Activated CD4-positive, alpha-beta T cell treated with anti-CD3 and anti-CD28 coated beads, Interleukin-2, amount 50 U/mL, for 1 hour (primary cell): Measurements from ENCODE around the gene NEURL4.
A peak's percentile ranks its signal among the peaks of the same experiment; 100 is the strongest.

Experiments used
- DNase-seq: peaks from one replicate; pipeline ENCODE4 v3.0.0-alpha.2; 2020

Gene NEURL4

DNA sequence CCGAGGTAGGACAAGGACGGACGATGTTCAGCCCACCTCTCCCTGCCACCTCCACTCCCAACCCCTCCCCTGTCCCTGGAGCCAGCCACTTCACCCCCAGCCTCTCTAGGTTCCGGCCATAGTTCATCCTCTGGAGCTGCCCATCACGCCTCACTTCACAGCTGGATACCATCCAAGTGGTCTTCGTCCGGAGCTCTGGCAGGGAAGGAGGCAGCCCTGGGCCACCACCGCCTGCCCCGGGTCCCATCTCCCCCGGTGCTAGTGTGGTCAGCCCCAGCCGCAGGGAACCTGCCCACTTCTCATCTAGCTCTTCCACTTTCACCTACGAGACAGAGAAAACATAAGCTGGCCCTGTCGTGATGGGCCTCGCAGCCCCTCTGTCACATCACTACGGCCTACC lies 7.7 kb downstream of the NEURL4 start:
- no peak for DNase-seq

- no peak for DNase-seq
These were observed 10.8 kb downstream of the NEURL4 start for GRCh38 chr17:7318121-7318860.

DNA sequence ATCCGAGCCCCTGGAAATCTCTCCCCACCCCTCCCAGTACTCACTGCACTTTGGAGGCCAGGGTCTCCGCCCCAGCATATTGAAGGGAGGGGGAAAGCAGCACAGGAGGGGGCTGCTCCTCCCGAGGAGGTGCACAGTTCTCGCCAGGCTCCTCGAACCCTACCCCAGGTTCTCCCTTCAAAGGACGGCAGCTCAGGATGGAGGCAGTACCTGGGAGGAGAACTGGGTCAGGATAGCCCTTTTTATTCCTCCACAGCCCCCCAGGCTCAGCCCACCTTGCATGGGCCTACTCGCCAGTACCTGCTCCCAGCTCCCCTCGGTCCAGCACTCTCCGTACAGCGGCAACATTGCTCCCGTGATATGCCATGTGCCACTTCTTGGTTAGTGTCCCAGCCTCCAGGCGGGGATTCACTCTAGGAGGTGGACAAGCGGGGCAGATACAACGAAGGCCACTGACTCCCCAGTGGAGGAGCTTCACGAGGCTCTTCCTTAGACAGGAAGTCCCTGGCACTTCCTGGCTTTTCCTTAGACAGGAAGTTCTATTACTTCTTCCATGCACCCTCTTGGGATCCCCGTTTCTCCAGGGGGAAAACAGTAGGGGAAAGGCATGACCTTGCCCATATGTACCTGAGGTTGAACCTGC lies 11.9 kb downstream of the NEURL4 start:
- no peak for DNase-seq

DNA sequence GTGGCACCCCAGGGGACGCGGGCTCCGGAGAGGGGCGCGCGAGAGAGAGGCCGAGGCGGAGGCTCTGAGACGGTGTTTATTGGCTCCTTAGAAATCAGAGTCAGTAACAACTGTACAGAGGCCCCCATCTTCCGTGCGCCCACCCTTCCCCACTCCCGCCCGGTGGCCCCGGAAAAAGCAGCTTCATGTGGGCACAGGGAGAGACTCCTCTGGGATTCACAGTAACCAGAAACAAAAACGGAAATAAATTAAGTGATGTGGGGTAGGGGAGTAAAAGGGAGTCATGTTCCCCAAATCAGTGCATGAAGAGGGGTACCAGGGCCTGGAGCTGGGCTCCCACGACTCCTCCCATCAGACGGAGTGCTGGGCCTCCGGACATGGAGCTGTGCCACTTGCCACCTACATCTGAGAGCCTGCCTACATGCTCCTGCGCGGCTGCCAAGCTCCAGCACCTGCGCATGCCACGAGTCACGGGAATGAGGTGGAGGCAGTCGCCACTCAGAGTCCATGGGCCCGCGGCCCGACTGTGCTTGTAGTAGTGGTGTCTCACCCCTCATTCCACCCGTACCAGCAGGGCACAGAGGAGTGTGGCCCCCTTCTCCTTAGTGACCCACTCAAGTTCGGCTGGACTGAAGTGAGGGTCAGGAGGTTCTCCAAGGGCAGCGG lies 13.4 kb downstream of the NEURL4 start:
- no peak for DNase-seq

DNA sequence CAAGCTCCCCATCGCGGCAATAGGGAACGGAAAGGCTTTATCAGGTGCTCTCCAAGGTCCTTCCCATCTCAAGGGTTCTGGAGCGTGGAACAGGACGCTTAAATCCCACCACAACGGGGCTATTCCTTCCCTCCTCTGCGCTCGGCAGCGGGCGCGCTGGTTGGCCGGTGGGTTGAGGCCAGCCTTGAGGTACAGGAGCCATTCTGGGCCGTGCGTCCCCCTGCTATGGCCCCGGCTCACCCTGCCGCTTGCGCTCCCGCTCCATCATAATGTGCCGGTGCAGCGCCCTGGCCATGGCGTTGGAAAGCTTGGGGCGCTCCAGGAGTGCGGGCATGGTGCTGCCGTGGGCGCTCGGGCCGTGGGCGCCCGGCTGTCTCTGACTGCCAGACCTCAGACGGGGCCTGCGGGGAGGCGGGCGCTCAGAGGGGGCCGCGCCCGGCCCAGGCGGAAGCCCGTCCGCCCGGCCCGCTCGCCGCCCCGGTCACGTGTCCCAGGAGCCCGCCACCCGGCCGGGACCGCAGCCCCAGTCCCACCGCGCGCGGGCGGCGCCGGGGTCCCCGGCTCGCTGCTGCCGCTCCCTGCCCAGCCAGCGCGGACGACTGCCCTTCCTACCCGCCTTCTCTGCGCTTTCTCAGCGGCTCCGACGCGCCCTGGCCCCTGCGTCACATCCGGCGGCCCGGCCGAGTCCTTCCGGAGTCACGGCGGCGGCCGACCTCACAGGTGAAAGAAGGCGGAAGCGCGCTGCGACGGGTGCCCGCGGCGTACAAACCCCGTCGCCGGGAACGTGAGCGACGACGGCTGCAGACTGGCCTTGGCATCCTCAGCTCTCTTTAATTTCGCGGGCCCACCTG lies 14.2 kb downstream of the NEURL4 start, which contains the start of gene GPS2:
TSS of gene GPS2 (minus strand) at position 642 of the 851 bp plus-strand sequence. CDS start at position 334, 308 bp downstream.
- peak; percentile 94 for DNase-seq

- DNase-seq = no peak
These were observed 15.0 kb downstream of the NEURL4 start for GRCh38 chr17:7313890-7314718.

DNA sequence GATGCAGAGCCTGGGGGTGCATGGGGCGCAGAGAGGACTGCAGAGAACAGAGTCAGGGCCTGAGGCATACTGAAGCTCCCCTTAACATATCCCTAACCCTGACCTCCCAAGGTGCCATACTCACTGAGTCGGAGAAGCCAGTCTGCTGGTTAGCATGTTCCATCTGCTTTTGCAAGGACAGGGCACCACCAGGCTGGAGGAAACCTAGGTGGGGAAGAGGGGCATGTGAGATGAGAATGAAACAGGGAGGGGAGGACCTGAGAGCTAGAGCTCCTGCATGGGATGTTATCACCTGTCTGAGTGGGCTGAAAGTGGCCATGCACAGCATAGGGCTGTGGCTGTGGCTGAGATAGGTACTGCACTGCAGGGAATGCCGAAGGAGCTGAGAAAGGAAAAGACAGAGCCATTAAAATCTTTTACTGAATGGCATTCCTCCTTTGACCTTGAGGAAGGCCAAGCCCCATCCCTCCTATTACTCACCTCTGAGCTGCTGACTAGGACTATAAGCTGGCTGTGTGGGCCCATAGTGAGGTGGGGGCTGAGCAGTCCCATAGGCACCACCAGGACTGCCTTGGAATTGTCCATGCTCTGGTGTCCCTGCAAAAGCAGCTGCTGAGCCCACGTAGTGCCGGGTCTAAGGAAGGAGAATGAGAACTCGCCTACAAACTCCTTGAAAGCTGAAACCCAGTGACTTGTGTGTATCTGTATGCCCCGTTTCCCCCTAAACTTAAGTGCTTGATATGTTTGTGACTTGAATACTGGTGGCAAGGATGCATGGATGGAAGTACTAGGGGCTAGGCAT lies 15.8 kb downstream of the NEURL4 start:
- no peak for DNase-seq

DNA sequence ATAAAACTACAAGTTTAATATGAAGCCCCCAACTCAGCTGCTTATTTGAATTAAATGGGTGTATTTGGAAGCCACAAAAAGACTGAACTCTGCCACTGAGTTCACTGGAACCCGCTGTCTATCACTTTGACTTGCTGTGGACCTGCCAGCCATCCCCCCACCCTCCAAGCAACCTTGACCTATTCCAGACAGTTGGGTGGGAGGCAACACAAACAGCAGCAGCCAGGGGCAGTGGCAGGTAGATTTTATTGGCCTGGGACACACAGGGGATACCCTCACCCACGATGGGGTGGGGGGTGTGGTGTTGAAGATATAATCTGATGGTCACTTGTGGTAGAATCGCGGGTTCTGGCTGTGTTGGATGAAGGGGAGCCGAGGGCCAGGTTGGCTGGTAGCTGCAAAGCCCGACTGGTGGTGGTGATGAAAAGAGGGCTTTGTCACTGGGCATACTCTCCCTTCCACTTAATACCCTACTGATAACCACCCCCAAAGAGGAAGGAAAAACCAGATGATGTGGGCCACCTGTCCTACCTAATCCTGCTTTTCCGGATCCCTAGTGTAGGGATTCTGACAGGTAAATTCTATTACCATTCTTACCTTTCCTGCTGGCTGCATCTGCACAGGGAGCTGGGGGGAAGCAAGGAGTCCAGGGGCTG lies 16.6 kb downstream of the NEURL4 start:
- DNase-seq = no peak

- DNase-seq = no peak
These were observed 17.9 kb downstream of the NEURL4 start for GRCh38 chr17:7311110-7311705.

DNA sequence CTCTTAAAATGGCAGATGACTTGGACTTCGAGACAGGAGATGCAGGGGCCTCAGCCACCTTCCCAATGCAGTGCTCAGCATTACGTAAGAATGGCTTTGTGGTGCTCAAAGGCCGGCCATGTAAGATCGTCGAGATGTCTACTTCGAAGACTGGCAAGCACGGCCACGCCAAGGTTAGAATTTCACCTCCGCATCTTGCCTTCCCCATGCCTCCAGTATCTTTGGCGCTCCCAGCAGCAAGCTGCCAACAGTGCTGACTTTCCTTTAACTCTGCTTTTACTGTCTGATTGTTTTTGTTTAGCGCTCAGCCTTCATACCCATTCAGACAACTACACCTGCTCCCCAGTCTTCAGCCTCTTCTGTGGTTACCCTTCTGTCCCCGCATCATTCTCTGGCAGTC lies 19.5 kb downstream of the NEURL4 start:
- DNase-seq = no peak

GRCh38 chr17:7308625-7309433 lies 20.3 kb downstream of the NEURL4 start:
- DNase-seq = peak; percentile 84

DNA sequence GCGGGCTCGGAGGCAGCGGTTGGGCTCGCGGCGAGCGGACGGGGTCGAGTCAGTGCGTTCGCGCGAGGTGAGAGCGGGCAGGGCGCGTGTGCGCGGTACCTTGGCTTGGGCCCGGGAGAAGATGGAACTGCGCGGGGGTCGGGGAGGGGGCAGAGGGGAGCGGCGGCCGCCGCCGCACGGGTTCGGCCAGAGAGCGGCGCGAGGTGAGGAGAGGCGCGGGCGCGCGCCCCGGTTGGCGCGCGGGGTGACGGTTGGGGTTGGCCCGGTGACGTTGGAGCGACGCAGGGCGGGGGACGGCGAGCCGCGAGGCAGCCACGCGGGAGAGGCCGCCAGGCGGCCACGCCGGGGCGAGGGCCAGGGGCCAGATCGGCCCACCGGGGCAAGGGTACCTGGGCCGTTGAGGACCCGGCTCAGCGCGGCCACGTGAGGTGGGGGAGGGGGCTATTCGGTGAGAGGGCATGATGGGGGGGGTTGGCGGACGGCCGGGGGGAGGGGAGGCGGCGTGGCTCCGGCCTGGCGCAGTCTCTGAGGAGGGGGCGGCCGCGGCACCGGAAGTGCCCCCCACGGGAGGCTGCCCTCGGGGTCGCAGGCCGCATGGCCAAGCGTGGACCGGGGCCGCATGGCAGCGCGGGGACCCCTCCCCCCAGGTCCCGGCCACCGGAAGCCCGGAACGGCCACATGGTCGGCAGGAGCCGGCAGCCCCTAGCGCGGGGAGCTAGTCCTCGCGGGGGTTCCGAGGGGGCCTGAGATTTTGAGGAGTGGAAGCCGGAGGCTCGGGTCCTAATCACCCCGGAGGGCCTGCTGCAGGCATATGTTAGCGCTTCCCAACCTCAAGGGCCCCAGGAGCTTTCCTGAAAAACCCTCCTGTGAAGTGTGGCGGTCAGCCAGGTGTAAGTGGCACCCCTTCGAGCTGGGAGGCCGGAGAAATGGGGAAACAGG lies 21.2 kb downstream of the NEURL4 start:
- peak; percentile 59 for DNase-seq

DNA sequence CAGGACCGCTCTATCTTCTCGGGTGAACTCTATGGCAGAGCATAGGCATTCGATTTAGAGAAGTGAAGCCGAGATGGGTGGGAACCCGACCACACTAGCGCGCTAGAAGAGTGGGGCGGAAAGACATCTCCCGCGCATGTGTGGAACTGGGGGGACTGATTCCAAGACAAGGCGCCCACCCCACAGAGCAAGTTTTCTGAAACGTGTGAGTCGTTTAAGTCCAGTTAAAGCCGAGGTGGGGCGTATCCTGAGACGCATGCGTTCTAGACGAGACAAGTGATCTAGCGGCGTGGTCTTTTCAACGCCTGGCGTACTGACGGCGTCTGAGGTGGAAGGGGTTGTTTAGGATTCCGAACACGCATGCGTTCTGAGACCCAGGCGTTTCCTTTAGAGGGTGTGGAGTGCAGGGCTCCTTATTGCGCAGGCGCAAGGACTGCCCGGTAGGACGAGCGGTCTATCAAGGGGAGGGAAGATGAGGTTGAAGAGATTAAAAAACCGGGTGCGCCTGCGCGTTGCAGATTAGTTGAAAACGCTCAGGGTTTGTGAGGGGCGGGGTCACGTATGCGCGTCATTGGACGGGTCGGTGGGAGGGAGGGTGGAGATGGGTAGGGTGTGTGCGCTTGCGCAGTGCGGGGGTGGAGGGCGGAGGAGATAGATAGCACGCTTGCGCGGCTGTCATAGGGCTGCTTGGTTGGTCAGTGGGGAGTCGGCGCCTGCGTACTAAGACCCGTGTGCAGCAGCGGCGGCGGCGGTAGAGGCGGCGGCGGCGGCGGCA lies 22.0 kb downstream of the NEURL4 start, which contains the start of gene EIF5A:
TSS of gene EIF5A (plus strand) at position 718 of the 775 bp plus-strand sequence. CDS start 2,008 bp downstream, outside the sequence.
- peak; percentile 100 for DNase-seq

- DNase-seq = no peak
These were observed 25.0 kb downstream of the NEURL4 start for GRCh38 chr17:7304179-7304578.

GRCh38 chr17:7296189-7296861 lies 32.8 kb downstream of the NEURL4 start:
- DNase-seq = peak; percentile 48
